ENCODE results near the gene RPS10.

The RPS10 gene

GRCh38 chr6:34370361-34370760 is 55.5 kb downstream of the RPS10 start:
- DNase-seq (ENCODE audit: low spot score): no peak

- no peak for DNase-seq (ENCODE audit: low spot score)
These were observed 56.5 kb downstream of the RPS10 start for GRCh38 chr6:34369385-34369784.

All from AG20443 (cell line).